ENCODE data around the gene RPS28.

The RPS28 gene

GRCh38 chr19:8355631-8356402 is 34.5 kb downstream of the RPS28 start:
- H3K27ac ChIP-seq = no peak overlapping the region
- TF ChIP-seq ZFX (IDR thresholded peaks at IDR 0.05) = no peak
- no peak for TF ChIP-seq CTCF (conservative IDR thresholded peaks at IDR 0.05)

GRCh38 chr19:8357007-8357521 is 35.8 kb downstream of the RPS28 start:
- H3K27ac ChIP-seq = no peak overlapping the region
- TF ChIP-seq CTCF (conservative IDR thresholded peaks at IDR 0.05) (no peak), ZFX (IDR thresholded peaks at IDR 0.05) (no peak)

GRCh38 chr19:8358948-8359347 is 37.7 kb downstream of the RPS28 start:
- no peak overlapping the region for H3K27ac ChIP-seq
- no peak for TF ChIP-seq CTCF (conservative IDR thresholded peaks at IDR 0.05)
- TF ChIP-seq ZFX (IDR thresholded peaks at IDR 0.05) = no peak

GRCh38 chr19:8360196-8360595 is 38.9 kb downstream of the RPS28 start:
- no peak overlapping the region for H3K27ac ChIP-seq
- no peak for TF ChIP-seq CTCF (conservative IDR thresholded peaks at IDR 0.05)
- TF ChIP-seq ZFX (IDR thresholded peaks at IDR 0.05) = no peak

- TF ChIP-seq ZFX (IDR thresholded peaks at IDR 0.05) = no peak
- H3K27ac ChIP-seq = peak overlapping the region; percentile 69
Observed at GRCh38 chr19:8361921-8362793, 40.9 kb downstream of the RPS28 start.

GRCh38 chr19:8363803-8364771 is 42.8 kb downstream of the RPS28 start, which contains the start of gene ANGPTL4:
TSS of gene ANGPTL4 (plus strand) at chr19:8364155. CDS start at chr19:8364322, 167 bp downstream.
- TF ChIP-seq CTCF (conservative IDR thresholded peaks at IDR 0.05) (no peak), ZFX (IDR thresholded peaks at IDR 0.05) (no peak)
- peak within 1 kb of the TSS; percentile 69 for H3K27ac ChIP-seq

GRCh38 chr19:8366121-8366581 is 44.9 kb downstream of the RPS28 start:
- no peak overlapping the region for H3K27ac ChIP-seq
- TF ChIP-seq CTCF (conservative IDR thresholded peaks at IDR 0.05) (no peak), ZFX (IDR thresholded peaks at IDR 0.05) (no peak)
